Neural progenitor cell (in vitro differentiated cells): ENCODE results near the gene FOXN4.

ENCODE experiments used
- CTCF ChIP-seq: fragments of 200-600 bp; sonication (generic); IDR thresholded peaks from 2 replicates; pipeline ENCODE4 v1.5.1; 2017; ENCODE audit warnings: antibody characterized with exemption, mild to moderate bottlenecking
- EZH2 ChIP-seq: fragments of 200-600 bp; sonication (generic); IDR thresholded peaks from 2 replicates; pipeline ENCODE4 v1.6.1; 2017; ENCODE audit warnings: antibody characterized with exemption, mild to moderate bottlenecking, moderate library complexity
- EZH2phosphoT487 ChIP-seq: fragments of 200-600 bp; sonication (generic); IDR thresholded peaks from 2 replicates; pipeline ENCODE4 v1.6.1; 2017; ENCODE audit warnings: antibody characterized with exemption

GRCh38 chr12:109250523-109250922, 58.6 kb downstream of the FOXN4 start:
- TF ChIP-seq EZH2 (no peak), CTCF (no peak), EZH2phosphoT487 (no peak)
